GM21528 (cell line): Measurements from ENCODE around the gene AATK.

Source experiments
- ATAC-seq: cut with Tn5 transposase; IDR thresholded peaks from one replicate; pipeline ENCODE4 v1.9.1; 2021; ENCODE audit warnings: mild to moderate bottlenecking, moderate library complexity; ENCODE audit not compliant: unreplicated experiment, low FRiP score

The AATK gene

GRCh38 chr17:81097134-81097942 lies 68.7 kb downstream of the AATK start:
- ATAC-seq, result no peak

- ATAC-seq, result no peak
Observed at GRCh38 chr17:81096741-81097133, 69.3 kb downstream of the AATK start.

- ATAC-seq, result no peak
Observed at GRCh38 chr17:81095383-81095762, 70.6 kb downstream of the AATK start.

- no peak for ATAC-seq
Observed at GRCh38 chr17:81094509-81095382, 71.3 kb downstream of the AATK start.

GRCh38 chr17:81093619-81094508 lies 72.2 kb downstream of the AATK start:
- ATAC-seq, result no peak

GRCh38 chr17:81092518-81093095 lies 73.4 kb downstream of the AATK start:
- no peak for ATAC-seq

GRCh38 chr17:81091774-81092517 lies 74.1 kb downstream of the AATK start:
- no peak for ATAC-seq

GRCh38 chr17:81091154-81091553 lies 74.9 kb downstream of the AATK start:
- no peak for ATAC-seq

- ATAC-seq, result no peak
Observed at GRCh38 chr17:81090361-81091136, 75.5 kb downstream of the AATK start.

- ATAC-seq, result no peak
Observed at GRCh38 chr17:81086789-81087551, 79.1 kb downstream of the AATK start.

- no peak for ATAC-seq
Observed at GRCh38 chr17:81085420-81085911, 80.6 kb downstream of the AATK start.

- no peak for ATAC-seq
Observed at GRCh38 chr17:81084680-81085419, 81.2 kb downstream of the AATK start.

GRCh38 chr17:81083125-81083765 lies 82.8 kb downstream of the AATK start:
- ATAC-seq, result no peak

- no peak for ATAC-seq
Observed at GRCh38 chr17:81082177-81083073, 83.6 kb downstream of the AATK start.

- no peak for ATAC-seq
Observed at GRCh38 chr17:81081222-81082176, 84.5 kb downstream of the AATK start.
